CD4-positive, alpha-beta memory T cell (primary cell): ENCODE results near the gene ATOSA. TPM values are rescaled to one million over a fixed set of nuclear protein-coding genes. Genes with fewer than 3 reads are reported as not detected.

Experiments
- CTCF ChIA-PET: fragments of 350-600 bp; sonication (Branson Sonifier 250); formaldehyde crosslinking; loops from one replicate; lab custom pipeline; 2021; ENCODE audit warnings: inconsistent platforms; ENCODE audit not compliant: partially characterized antibody; lab: Charles Lee
- POLR2A ChIA-PET: fragments of 350-600 bp; sonication (Branson Sonifier 250); formaldehyde crosslinking; loops from one replicate; lab custom pipeline; 2021; ENCODE audit not compliant: partially characterized antibody; lab: Charles Lee
- DNase-seq, 5 donors: peaks; one replicate each; pipeline versions ENCODE4 v3.0.0 to v3.0.0-alpha.2; 2020 to 2022; ENCODE audit warnings: mixed read lengths in 1 of 5
- H3K27ac ChIP-seq: one replicate; pipeline ENCODE4 v1.7.0; 2013; ENCODE audit warnings: low read depth, low read length
- H3K27me3 ChIP-seq: 2 replicates; pipeline ENCODE4 v1.7.0; 2013; ENCODE audit warnings: mild to moderate bottlenecking, low read length, moderate library complexity; ENCODE audit not compliant: insufficient read depth
- H3K36me3 ChIP-seq: 2 replicates; pipeline ENCODE4 v1.7.0; 2013; ENCODE audit warnings: mild to moderate bottlenecking, low read length, moderate library complexity; ENCODE audit not compliant: insufficient read depth
- H3K4me1 ChIP-seq: 2 replicates; pipeline ENCODE4 v1.7.0; 2013; ENCODE audit warnings: mild to moderate bottlenecking, low read length, moderate library complexity; ENCODE audit not compliant: insufficient read depth
- H3K4me3 ChIP-seq, 2 donors: one replicate each; pipeline ENCODE4 v1.7.0; 2013; ENCODE audit warnings: low read length in 2 of 2, mild to moderate bottlenecking in 1 of 2
- H3K9me3 ChIP-seq, 2 donors: one replicate each; pipeline ENCODE4 v1.7.0; 2013; ENCODE audit warnings: low read length in 2 of 2, control low read depth in 1 of 2; ENCODE audit not compliant: control insufficient read depth in 1 of 2
- H3K27ac Mint-ChIP-seq, 7 donors: one replicate each; pipeline ENCODE4 v1.8.0; 2020 to 2021; ENCODE audit warnings: mixed read lengths in 7 of 7, mild to moderate bottlenecking in 6 of 7, inconsistent platforms in 3 of 7, moderate library complexity in 3 of 7
- H3K27me3 Mint-ChIP-seq, 2 donors: one replicate each; pipeline ENCODE4 v1.8.0; 2020 to 2021; ENCODE audit warnings: mixed read lengths in 2 of 2
- H3K36me3 Mint-ChIP-seq, 2 donors: one replicate each; pipeline ENCODE4 v1.8.0; 2020 to 2021; ENCODE audit warnings: mixed read lengths in 2 of 2, inconsistent platforms in 1 of 2, mild to moderate bottlenecking in 1 of 2
- H3K4me1 Mint-ChIP-seq, 4 donors: one replicate each; pipeline ENCODE4 v1.8.0; 2020 to 2021; ENCODE audit warnings: mixed read lengths in 4 of 4, mild to moderate bottlenecking in 1 of 4
- H3K4me3 Mint-ChIP-seq, 8 donors: one replicate each; pipeline ENCODE4 v1.8.0; 2020 to 2021; ENCODE audit warnings: mixed read lengths in 8 of 8, mild to moderate bottlenecking in 7 of 8, moderate library complexity in 6 of 8, inconsistent platforms in 3 of 8
- H3K9me3 Mint-ChIP-seq, 8 donors: one replicate each; pipeline ENCODE4 v1.8.0; 2020 to 2021; ENCODE audit warnings: mixed read lengths in 8 of 8, mild to moderate bottlenecking in 5 of 8, inconsistent platforms in 3 of 8, moderate library complexity in 1 of 8
- intact Hi-C: fragments of 100-400 bp; cut with micrococcal nuclease; formaldehyde crosslinking; loops from one replicate; pipeline ENCODE4 v1.15.1; 2023
- polyA plus RNA-seq, 2 donors: library from polyadenylated mRNA; unstranded; fragments of 300-500 nt; fragmentation: Illumina TruSeq; gene quantifications; one replicate each; pipeline ENCODE4 v1.2.3, GENCODE V29; 2021
- total RNA-seq, 2 experiments: library from RNA; stranded (reverse); gene quantifications; one replicate each; pipeline ENCODE4 v1.2.3, GENCODE V29; 2021

ATOSA gene
- total and polyA plus RNA-seq, 4 experiments from 2014 or later = 12.7 to 97.1 (median 54.7) TPM

DNA sequence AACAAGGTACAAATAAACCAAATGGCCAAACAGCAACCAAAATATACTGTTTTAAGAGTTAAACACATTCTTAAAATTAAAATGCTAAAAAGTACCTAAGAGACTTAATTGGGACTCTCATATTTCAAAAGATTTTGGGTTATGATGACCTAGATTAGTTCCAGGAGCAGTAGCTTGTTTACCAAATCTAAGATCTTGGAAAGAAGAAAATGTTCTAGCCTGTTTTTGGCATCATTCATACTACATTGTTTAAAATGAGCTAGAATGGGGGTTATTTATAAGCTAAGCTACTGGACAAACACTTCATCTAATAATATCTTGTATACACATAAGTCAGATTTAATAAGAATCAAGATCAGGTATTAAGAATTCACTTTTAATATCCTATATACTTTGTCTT is 22.8 kb downstream of the ATOSA start:
- no peaks in the 10 kb centered on the region for H3K9me3 ChIP-seq
- H3K27ac ChIP-seq = no peak overlapping the region
- intact Hi-C loops = no loop called here
- Mint-ChIP-seq H3K27ac (no peak overlapping the region), H3K4me1 (peaks cover 25 to 61% (median 38%) of the 10 kb centered on the region in 4 donors), H3K9me3 (no peaks in the 10 kb centered on the region), H3K27me3 (no peaks in the 10 kb centered on the region), H3K4me3 (no peak overlapping the region), H3K36me3 (peaks cover 26 to 69% of the 10 kb centered on the region in 2 donors)
- peaks cover 25% of the 10 kb centered on the region for H3K4me1 ChIP-seq
- H3K4me3 ChIP-seq = no peak overlapping the region
- H3K27me3 ChIP-seq = no peaks in the 10 kb centered on the region
- DNase-seq = no peak
- POLR2A ChIA-PET = no interaction called here
- H3K36me3 ChIP-seq = peaks cover 16% of the 10 kb centered on the region
- CTCF ChIA-PET = interaction anchor here (0.6 kb wide), 1 partner anchor 15 kb away, joined by 3 read pairs; no protein-coding TSS in a partner anchor

GRCh38 chr15:52653431-52653964 is 25.7 kb downstream of the ATOSA start:
- peaks cover 16% of the 10 kb centered on the region for H3K4me1 ChIP-seq
- H3K36me3 Mint-ChIP-seq = peaks cover 23 to 54% of the 10 kb centered on the region in 2 donors
- intact Hi-C loops = no loop called here
- H3K27me3 Mint-ChIP-seq = no peaks in the 10 kb centered on the region
- peak overlapping the region in 4 of 7 donors; percentile 3 to 77 (median 10) for H3K27ac Mint-ChIP-seq
- POLR2A ChIA-PET = no interaction called here
- no peak overlapping the region for H3K4me3 Mint-ChIP-seq
- H3K27ac ChIP-seq = no peak overlapping the region
- H3K4me1 Mint-ChIP-seq = peaks cover 12 to 42% (median 26%) of the 10 kb centered on the region in 4 donors
- no peaks in the 10 kb centered on the region for H3K9me3 ChIP-seq
- peaks cover 13% of the 10 kb centered on the region for H3K36me3 ChIP-seq
- H3K4me3 ChIP-seq = no peak overlapping the region
- CTCF ChIA-PET = no interaction called here
- H3K27me3 ChIP-seq = no peaks in the 10 kb centered on the region
- H3K9me3 Mint-ChIP-seq = no peaks in the 10 kb centered on the region
- no peak for DNase-seq

DNA sequence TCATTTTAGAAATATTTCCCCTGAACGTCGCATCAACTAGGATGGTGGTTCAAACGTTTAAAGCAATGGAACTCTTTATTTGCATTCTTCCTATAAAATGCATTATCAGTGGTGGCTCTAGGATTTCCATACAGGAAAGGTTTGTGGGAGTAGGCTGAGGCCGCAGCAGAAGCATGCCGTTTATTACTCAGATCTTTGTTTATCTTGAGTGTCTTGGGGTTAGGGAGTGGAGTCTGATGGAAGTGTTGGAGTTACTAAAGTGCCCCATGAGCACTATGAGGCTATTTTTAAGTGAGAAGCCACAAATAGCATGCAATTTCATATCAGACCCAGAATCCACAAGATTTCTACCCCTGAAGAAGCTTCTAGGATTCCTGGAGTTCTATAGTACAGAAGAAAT is 26.2 kb downstream of the ATOSA start:
- no peak for DNase-seq
- H3K36me3 Mint-ChIP-seq = peaks cover 17 to 49% of the 10 kb centered on the region in 2 donors
- Histone ChIP-seq H3K4me3 (no peak overlapping the region), H3K4me1 (peaks cover 16% of the 10 kb centered on the region), H3K9me3 (no peaks in the 10 kb centered on the region), H3K27ac (no peak overlapping the region), H3K36me3 (peaks cover 13% of the 10 kb centered on the region), H3K27me3 (no peaks in the 10 kb centered on the region)
- POLR2A ChIA-PET = no interaction called here
- no peaks in the 10 kb centered on the region for H3K27me3 Mint-ChIP-seq
- no peak overlapping the region for H3K4me3 Mint-ChIP-seq
- H3K9me3 Mint-ChIP-seq = no peaks in the 10 kb centered on the region
- peak overlapping the region in 4 of 7 donors; percentile 3 to 50 (median 14) for H3K27ac Mint-ChIP-seq
- CTCF ChIA-PET = interaction anchor here (1.9 kb wide), 1 partner anchor 396 kb away, joined by 5 read pairs; no protein-coding TSS in a partner anchor
- peaks cover 9 to 36% (median 21%) of the 10 kb centered on the region in 4 donors for H3K4me1 Mint-ChIP-seq
- intact Hi-C loops = no loop called here

DNA sequence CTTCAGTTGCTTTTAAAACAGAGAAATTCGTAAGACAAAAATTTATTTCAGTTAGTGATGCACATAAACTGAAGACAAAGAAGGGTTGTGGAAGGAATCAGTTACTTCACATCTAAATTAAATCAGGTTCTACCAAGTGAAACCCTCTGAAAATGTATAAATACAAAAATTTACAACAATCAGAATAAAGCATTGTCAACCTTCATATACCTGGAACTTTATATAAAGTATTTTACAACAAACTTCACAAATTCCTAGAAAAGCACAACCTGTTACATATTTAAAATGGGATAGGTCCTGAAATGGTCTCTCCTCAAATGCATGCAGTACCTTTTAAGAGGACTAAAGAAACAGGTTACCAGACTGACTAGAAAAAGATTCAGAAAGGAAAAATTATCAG is 26.9 kb downstream of the ATOSA start:
- intact Hi-C loops = no loop called here
- H3K9me3 Mint-ChIP-seq = no peaks in the 10 kb centered on the region
- peak overlapping the region in 5 of 8 donors; percentile 32 to 65 (median 37) for H3K4me3 Mint-ChIP-seq
- peaks cover 10% of the 10 kb centered on the region for H3K36me3 ChIP-seq
- no peak overlapping the region for H3K27ac ChIP-seq
- H3K27ac Mint-ChIP-seq = peak overlapping the region in 5 of 7 donors; percentile 42 to 82 (median 54)
- no peaks in the 10 kb centered on the region for H3K9me3 ChIP-seq
- no peaks in the 10 kb centered on the region for H3K27me3 Mint-ChIP-seq
- H3K36me3 Mint-ChIP-seq = peaks cover 21 to 51% of the 10 kb centered on the region in 2 donors
- H3K4me1 ChIP-seq = peaks cover 16% of the 10 kb centered on the region
- no peak overlapping the region for H3K4me3 ChIP-seq
- DNase-seq = no peak
- ChIA-PET CTCF (interaction anchor here (1.7 to 2.4 kb wide), 4 partner anchors 10 to 396 kb away, joined by 5 to 10 read pairs (median 6); no protein-coding TSS in a partner anchor), POLR2A (interaction anchor here (1.0 to 2.1 kb wide), 3 partner anchors 23 to 26 kb away, joined by 3 to 6 read pairs (median 4); no protein-coding TSS in a partner anchor)
- H3K27me3 ChIP-seq = no peaks in the 10 kb centered on the region
- peaks cover 10 to 34% (median 20%) of the 10 kb centered on the region in 4 donors for H3K4me1 Mint-ChIP-seq

DNA sequence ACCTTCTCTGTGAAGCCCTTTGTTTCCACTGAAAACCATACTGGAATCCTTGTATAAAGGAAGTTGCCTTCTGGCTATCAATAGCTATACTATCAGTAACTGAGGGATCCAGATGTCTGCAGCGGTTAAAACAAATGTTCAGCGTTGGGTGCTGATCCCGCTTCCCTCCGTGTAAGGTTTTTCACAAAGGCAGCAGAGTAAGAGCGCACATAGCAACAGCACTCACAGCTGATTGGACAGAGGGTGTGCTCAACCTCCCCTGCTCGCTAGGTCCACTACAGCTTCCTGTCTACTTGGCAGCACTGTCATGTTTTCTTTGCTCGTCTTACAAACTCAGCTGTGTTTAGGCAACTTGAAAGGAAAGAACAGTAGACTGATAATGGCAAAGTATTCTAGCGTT is 27.3 kb downstream of the ATOSA start:
- Mint-ChIP-seq H3K36me3 (peaks cover 21 to 49% of the 10 kb centered on the region in 2 donors), H3K4me1 (peaks cover 10 to 31% (median 20%) of the 10 kb centered on the region in 4 donors), H3K27ac (peak overlapping the region in 6 of 7 donors; percentile 42 to 82 (median 56)), H3K4me3 (peak overlapping the region; percentile 32 to 65 (median 42)), H3K27me3 (no peaks in the 10 kb centered on the region), H3K9me3 (no peaks in the 10 kb centered on the region)
- no peak overlapping the region for H3K4me3 ChIP-seq
- no peaks in the 10 kb centered on the region for H3K9me3 ChIP-seq
- H3K36me3 ChIP-seq = peaks cover 6% of the 10 kb centered on the region
- H3K27ac ChIP-seq = no peak overlapping the region
- H3K27me3 ChIP-seq = no peaks in the 10 kb centered on the region
- intact Hi-C loops = no loop called here
- H3K4me1 ChIP-seq = peaks cover 16% of the 10 kb centered on the region
- DNase-seq = peak; percentile 31 to 59 (median 45)
- CTCF ChIA-PET = interaction anchor here (0.8 to 2.4 kb wide), 8 partner anchors 11 to 395 kb away, joined by 3 to 10 read pairs (median 5); no protein-coding TSS in a partner anchor
- POLR2A ChIA-PET = interaction anchor here (0.6 to 2.1 kb wide), 5 partner anchors 8 to 27 kb away, joined by 3 to 6 read pairs (median 3); no protein-coding TSS in a partner anchor

- intact Hi-C loops = no loop called here
- peaks cover 22 to 49% of the 10 kb centered on the region in 2 donors for H3K36me3 Mint-ChIP-seq
- ChIA-PET CTCF (interaction anchor here (0.8 to 2.4 kb wide), 8 partner anchors 10 to 394 kb away, joined by 3 to 10 read pairs (median 5); no protein-coding TSS in a partner anchor), POLR2A (interaction anchor here (0.6 to 2.1 kb wide), 5 partner anchors 9 to 28 kb away, joined by 3 to 6 read pairs (median 3); no protein-coding TSS in a partner anchor)
- DNase-seq = no peak
- H3K27ac Mint-ChIP-seq = peak overlapping the region in 1 of 7 donors; percentile 57
- H3K27ac ChIP-seq = no peak overlapping the region
- H3K36me3 ChIP-seq = peaks cover 6% of the 10 kb centered on the region
- H3K4me3 ChIP-seq = no peak overlapping the region
- peaks cover 16% of the 10 kb centered on the region for H3K4me1 ChIP-seq
- H3K9me3 Mint-ChIP-seq = no peaks in the 10 kb centered on the region
- H3K4me1 Mint-ChIP-seq = peaks cover 10 to 31% (median 20%) of the 10 kb centered on the region in 4 donors
- H3K9me3 ChIP-seq = no peaks in the 10 kb centered on the region
- no peaks in the 10 kb centered on the region for H3K27me3 Mint-ChIP-seq
- no peak overlapping the region for H3K4me3 Mint-ChIP-seq
- no peaks in the 10 kb centered on the region for H3K27me3 ChIP-seq
Observed at GRCh38 chr15:52651114-52651513, 28.1 kb downstream of the ATOSA start.

DNA sequence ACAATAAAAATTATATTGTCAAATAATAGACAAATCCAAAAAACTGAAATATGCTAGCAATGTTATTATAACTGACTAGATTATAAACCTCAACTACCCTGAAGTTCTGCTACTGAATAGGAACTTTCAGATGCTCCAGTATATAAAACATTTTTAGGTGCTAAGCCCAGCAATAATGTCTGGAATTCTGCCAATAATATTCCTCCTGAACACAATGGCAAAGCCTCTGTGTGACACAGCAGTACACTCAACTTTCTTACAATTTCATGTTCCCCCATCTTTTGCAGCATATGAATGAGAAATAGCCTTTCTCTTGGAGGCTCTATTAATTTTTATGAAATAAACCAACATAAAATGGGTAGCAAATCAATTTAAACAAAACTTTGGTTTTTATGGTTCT is 29.5 kb downstream of the ATOSA start:
- Mint-ChIP-seq H3K4me3 (no peak overlapping the region), H3K9me3 (no peaks in the 10 kb centered on the region), H3K27ac (peak overlapping the region in 1 of 7 donors; percentile 17), H3K4me1 (peaks cover 10 to 23% (median 15%) of the 10 kb centered on the region in 4 donors), H3K36me3 (peaks cover 29 to 50% of the 10 kb centered on the region in 2 donors), H3K27me3 (no peaks in the 10 kb centered on the region)
- POLR2A ChIA-PET = no interaction called here
- intact Hi-C loops = no loop called here
- H3K27ac ChIP-seq = no peak overlapping the region
- peaks cover 6% of the 10 kb centered on the region for H3K36me3 ChIP-seq
- peaks cover 16% of the 10 kb centered on the region for H3K4me1 ChIP-seq
- no peaks in the 10 kb centered on the region for H3K27me3 ChIP-seq
- no peak overlapping the region for H3K4me3 ChIP-seq
- DNase-seq = no peak
- H3K9me3 ChIP-seq = no peaks in the 10 kb centered on the region
- CTCF ChIA-PET = no interaction called here
